ENCODE results near the gene CACNA1E. TPM values are rescaled to one million over a fixed set of nuclear protein-coding genes. Genes with fewer than 3 reads are reported as not detected.

CACNA1E gene
- total and polyA plus RNA-seq, 2 experiments from 2014 or later: 0.32 to 1.1 TPM

DNA sequence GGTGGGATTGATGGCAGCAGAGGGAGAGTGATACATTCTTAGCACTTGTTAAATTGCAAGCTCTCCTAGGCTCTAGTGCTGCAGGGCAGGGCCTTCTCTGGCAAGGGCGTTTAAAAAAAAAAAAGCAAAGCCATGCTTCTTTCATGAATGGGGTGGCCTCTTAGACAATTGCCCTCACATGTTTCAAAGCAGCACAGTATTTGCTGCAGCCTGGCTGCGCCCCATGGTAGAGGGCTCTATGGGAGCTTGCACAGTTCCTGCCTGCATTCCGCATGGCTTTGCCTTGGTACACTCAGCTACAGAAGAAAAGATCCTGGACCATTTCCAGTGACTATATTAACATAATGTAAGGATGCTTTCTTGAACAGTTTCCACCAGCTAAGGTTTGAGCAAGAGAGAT is 311.0 kb downstream of the CACNA1E start:
- Mint-ChIP-seq H3K4me3 (no peak overlapping the region), H3K9me3 (no peaks in the 10 kb centered on the region), H3K4me1 (no peaks in the 10 kb centered on the region; the same call in 2 of the 3 replicates), H3K36me3 (ENCODE audit: low read depth) (no peaks in the 10 kb centered on the region), H3K27ac (no peak overlapping the region), H3K27me3 (ENCODE audit: insufficient read depth, low read depth, poor library complexity) (peaks cover 2% of the 10 kb centered on the region)
- no peaks in the 10 kb centered on the region for H3K79me2 ChIP-seq (replicated peaks; ENCODE audit: insufficient read depth)
- H4K20me1 ChIP-seq (replicated peaks; ENCODE audit: insufficient read depth): no peaks in the 10 kb centered on the region
- ATAC-seq: no peak
- no peak overlapping the region for H2AFZ ChIP-seq
- H3K4me3 ChIP-seq: no peak overlapping the region
- no peak overlapping the region for H3K27ac ChIP-seq (ENCODE audit: low read depth)
- H3F3A ChIP-seq (replicated peaks; ENCODE audit: low read depth): no peaks in the 10 kb centered on the region
- H3K36me3 ChIP-seq (ENCODE audit: insufficient read depth): no peaks in the 10 kb centered on the region
- no peaks in the 10 kb centered on the region for H3K27me3 ChIP-seq (ENCODE audit: insufficient read depth)
- H3K4me1 ChIP-seq (ENCODE audit: insufficient read depth): no peaks in the 10 kb centered on the region
- no peaks in the 10 kb centered on the region for H3K9me2 ChIP-seq (ENCODE audit: insufficient read depth)
- H3K4me2 ChIP-seq: no peak overlapping the region
- TF ChIP-seq, protein P1, sequence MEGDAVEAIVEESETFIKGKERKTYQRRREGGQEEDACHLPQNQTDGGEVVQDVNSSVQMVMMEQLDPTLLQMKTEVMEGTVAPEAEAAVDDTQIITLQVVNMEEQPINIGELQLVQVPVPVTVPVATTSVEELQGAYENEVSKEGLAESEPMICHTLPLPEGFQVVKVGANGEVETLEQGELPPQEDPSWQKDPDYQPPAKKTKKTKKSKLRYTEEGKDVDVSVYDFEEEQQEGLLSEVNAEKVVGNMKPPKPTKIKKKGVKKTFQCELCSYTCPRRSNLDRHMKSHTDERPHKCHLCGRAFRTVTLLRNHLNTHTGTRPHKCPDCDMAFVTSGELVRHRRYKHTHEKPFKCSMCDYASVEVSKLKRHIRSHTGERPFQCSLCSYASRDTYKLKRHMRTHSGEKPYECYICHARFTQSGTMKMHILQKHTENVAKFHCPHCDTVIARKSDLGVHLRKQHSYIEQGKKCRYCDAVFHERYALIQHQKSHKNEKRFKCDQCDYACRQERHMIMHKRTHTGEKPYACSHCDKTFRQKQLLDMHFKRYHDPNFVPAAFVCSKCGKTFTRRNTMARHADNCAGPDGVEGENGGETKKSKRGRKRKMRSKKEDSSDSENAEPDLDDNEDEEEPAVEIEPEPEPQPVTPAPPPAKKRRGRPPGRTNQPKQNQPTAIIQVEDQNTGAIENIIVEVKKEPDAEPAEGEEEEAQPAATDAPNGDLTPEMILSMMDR (conservative IDR thresholded peaks at IDR 0.05; ENCODE audit: low read depth in 2 of 2): no peak
- TF ChIP-seq STAT1 (IDR thresholded peaks at IDR 0.05; ENCODE audit: unreplicated experiment) (no peak), JUNB (IDR thresholded peaks at IDR 0.05; ENCODE audit: unreplicated experiment) (no peak), EZH2phosphoT487 (IDR thresholded peaks at IDR 0.05; ENCODE audit: unreplicated experiment) (no peak), POLR2AphosphoS5 (IDR thresholded peaks at IDR 0.05; ENCODE audit: low read depth) (no peak), NANOG (IDR thresholded peaks at IDR 0.05; ENCODE audit: borderline replicate concordance) (no peak)
- TF ChIP-seq, protein P2, sequence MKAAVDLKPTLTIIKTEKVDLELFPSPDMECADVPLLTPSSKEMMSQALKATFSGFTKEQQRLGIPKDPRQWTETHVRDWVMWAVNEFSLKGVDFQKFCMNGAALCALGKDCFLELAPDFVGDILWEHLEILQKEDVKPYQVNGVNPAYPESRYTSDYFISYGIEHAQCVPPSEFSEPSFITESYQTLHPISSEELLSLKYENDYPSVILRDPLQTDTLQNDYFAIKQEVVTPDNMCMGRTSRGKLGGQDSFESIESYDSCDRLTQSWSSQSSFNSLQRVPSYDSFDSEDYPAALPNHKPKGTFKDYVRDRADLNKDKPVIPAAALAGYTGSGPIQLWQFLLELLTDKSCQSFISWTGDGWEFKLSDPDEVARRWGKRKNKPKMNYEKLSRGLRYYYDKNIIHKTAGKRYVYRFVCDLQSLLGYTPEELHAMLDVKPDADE (IDR thresholded peaks at IDR 0.05): no peak
- TF ChIP-seq, protein P3, sequence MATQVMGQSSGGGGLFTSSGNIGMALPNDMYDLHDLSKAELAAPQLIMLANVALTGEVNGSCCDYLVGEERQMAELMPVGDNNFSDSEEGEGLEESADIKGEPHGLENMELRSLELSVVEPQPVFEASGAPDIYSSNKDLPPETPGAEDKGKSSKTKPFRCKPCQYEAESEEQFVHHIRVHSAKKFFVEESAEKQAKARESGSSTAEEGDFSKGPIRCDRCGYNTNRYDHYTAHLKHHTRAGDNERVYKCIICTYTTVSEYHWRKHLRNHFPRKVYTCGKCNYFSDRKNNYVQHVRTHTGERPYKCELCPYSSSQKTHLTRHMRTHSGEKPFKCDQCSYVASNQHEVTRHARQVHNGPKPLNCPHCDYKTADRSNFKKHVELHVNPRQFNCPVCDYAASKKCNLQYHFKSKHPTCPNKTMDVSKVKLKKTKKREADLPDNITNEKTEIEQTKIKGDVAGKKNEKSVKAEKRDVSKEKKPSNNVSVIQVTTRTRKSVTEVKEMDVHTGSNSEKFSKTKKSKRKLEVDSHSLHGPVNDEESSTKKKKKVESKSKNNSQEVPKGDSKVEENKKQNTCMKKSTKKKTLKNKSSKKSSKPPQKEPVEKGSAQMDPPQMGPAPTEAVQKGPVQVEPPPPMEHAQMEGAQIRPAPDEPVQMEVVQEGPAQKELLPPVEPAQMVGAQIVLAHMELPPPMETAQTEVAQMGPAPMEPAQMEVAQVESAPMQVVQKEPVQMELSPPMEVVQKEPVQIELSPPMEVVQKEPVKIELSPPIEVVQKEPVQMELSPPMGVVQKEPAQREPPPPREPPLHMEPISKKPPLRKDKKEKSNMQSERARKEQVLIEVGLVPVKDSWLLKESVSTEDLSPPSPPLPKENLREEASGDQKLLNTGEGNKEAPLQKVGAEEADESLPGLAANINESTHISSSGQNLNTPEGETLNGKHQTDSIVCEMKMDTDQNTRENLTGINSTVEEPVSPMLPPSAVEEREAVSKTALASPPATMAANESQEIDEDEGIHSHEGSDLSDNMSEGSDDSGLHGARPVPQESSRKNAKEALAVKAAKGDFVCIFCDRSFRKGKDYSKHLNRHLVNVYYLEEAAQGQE (IDR thresholded peaks at IDR 0.05; ENCODE audit: unreplicated experiment): no peak
- TF ChIP-seq, protein P4, sequence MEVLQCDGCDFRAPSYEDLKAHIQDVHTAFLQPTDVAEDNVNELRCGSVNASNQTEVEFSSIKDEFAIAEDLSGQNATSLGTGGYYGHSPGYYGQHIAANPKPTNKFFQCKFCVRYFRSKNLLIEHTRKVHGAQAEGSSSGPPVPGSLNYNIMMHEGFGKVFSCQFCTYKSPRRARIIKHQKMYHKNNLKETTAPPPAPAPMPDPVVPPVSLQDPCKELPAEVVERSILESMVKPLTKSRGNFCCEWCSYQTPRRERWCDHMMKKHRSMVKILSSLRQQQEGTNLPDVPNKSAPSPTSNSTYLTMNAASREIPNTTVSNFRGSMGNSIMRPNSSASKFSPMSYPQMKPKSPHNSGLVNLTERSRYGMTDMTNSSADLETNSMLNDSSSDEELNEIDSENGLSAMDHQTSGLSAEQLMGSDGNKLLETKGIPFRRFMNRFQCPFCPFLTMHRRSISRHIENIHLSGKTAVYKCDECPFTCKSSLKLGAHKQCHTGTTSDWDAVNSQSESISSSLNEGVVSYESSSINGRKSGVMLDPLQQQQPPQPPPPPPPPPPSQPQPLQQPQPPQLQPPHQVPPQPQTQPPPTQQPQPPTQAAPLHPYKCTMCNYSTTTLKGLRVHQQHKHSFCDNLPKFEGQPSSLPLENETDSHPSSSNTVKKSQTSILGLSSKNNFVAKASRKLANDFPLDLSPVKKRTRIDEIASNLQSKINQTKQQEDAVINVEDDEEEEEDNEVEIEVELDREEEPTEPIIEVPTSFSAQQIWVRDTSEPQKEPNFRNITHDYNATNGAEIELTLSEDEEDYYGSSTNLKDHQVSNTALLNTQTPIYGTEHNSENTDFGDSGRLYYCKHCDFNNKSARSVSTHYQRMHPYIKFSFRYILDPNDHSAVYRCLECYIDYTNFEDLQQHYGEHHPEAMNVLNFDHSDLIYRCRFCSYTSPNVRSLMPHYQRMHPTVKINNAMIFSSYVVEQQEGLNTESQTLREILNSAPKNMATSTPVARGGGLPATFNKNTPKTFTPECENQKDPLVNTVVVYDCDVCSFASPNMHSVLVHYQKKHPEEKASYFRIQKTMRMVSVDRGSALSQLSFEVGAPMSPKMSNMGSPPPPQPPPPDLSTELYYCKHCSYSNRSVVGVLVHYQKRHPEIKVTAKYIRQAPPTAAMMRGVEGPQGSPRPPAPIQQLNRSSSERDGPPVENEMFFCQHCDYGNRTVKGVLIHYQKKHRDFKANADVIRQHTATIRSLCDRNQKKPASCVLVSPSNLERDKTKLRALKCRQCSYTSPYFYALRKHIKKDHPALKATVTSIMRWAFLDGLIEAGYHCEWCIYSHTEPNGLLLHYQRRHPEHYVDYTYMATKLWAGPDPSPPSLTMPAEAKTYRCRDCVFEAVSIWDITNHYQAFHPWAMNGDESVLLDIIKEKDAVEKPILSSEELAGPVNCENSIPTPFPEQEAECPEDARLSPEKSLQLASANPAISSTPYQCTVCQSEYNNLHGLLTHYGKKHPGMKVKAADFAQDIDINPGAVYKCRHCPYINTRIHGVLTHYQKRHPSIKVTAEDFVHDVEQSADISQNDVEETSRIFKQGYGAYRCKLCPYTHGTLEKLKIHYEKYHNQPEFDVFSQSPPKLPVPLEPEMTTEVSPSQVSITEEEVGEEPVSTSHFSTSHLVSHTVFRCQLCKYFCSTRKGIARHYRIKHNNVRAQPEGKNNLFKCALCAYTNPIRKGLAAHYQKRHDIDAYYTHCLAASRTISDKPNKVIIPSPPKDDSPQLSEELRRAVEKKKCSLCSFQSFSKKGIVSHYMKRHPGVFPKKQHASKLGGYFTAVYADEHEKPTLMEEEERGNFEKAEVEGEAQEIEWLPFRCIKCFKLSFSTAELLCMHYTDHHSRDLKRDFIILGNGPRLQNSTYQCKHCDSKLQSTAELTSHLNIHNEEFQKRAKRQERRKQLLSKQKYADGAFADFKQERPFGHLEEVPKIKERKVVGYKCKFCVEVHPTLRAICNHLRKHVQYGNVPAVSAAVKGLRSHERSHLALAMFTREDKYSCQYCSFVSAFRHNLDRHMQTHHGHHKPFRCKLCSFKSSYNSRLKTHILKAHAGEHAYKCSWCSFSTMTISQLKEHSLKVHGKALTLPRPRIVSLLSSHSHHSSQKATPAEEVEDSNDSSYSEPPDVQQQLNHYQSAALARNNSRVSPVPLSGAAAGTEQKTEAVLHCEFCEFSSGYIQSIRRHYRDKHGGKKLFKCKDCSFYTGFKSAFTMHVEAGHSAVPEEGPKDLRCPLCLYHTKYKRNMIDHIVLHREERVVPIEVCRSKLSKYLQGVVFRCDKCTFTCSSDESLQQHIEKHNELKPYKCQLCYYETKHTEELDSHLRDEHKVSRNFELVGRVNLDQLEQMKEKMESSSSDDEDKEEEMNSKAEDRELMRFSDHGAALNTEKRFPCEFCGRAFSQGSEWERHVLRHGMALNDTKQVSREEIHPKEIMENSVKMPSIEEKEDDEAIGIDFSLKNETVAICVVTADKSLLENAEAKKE (CRISPR knock-in tag; IDR thresholded peaks at IDR 0.05): no peak
- no peak for DNase-seq (ENCODE audit: low spot score)
